Measurements from ENCODE around the gene CLSTN2.

DNA sequence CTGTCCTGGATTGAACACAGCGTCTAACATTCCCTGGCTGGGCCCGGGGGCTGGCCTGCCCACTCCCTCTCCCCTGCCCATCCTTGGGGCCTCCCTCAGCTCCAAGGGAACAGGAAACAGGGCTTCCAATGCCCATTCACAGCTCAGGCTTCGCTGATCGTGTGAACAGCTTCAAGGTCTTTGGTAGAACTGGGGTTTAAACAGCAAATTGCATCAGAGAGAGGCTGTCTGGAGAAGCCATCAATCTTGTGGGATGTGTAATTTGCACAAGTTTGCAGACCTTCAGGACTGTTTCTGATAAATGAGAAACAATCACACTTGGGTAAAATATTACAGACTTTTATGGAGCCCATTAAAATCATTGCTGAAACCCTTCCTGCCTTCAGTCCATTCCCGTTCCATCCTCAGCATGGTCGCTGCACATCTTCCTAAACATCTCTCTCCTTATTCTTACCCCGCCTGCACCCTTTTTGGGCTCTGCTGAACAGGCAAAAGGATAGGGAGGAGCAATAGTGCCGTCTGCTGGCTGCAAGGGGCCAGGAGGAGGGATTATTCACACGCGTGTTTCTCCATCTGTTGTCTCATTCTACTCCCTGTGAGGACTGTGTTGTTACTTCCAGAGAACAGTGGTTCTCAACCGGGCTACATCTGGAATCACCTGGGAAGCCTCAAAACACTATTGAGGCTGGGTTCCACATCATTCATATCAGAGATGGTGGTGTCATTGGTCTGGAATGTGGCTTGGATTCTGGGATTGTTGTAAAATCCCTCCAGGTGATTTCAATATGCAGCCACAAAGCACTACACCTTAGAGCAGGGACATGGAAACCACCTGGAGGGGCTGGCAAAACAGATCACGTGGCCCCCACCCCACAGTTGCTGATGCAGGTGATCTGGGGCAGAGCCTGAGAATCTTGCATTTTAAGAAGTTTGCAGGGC is 116.3 kb downstream of the CLSTN2 start:
- TF ChIP-seq CTCF (IDR thresholded peaks at IDR 0.05; ENCODE audit: low read length) (no peak; the same call in 1 of the 2 replicates), EZH2 (optimal IDR thresholded peaks at IDR 0.05; ENCODE audit: low read depth, low read length) (no peak), EZH2phosphoT487 (IDR thresholded peaks at IDR 0.05; ENCODE audit: low read length) (no peak)

All from MM.1S (cell line).